ENCODE data around the gene ESYT3. TPM values are rescaled to one million over a fixed set of nuclear protein-coding genes. Genes with fewer than 3 reads are reported as not detected.

Gene ESYT3
- total and polyA plus RNA-seq, 9 of the 15 experiments (the other 6 are each of a cell fraction or from before 2014, with no cell fraction given): not detected

- H3K27ac ChIP-seq (ENCODE audit: extremely low read depth, low read depth, low read length): no peak overlapping the region
- DNase-seq (ENCODE audit: extremely low read depth in 1 of 4, low spot score in 3 of 4) (no peak), FAIRE-seq (no peak), ATAC-seq (no peak)
- H3K36me3 ChIP-seq (ENCODE audit: control insufficient read depth, insufficient read depth, low read length): no peaks in the 10 kb centered on the region
- no peak overlapping the region for H3K9ac ChIP-seq (ENCODE audit: insufficient read depth in 1 of 2, low read depth in 2 of 2, low read length in 2 of 2)
- intact Hi-C loops (cut with micrococcal nuclease): no loop called here
- H3K4me1 ChIP-seq (replicated peaks in 1 of 2; ENCODE audit: control insufficient read depth in 2 of 2, insufficient read depth in 2 of 2, low read length in 2 of 2): peaks cover 0 to 10% of the 10 kb centered on the region in 2 experiments
- peaks cover 0 to 50% of the 10 kb centered on the region in 2 experiments; a peak in 2 of 5 replicates for H3K27me3 ChIP-seq (ENCODE audit: control insufficient read depth in 2 of 2, insufficient read depth in 2 of 2, low read length in 2 of 2)
- no peaks in the 10 kb centered on the region for H4K20me1 ChIP-seq (replicated peaks; ENCODE audit: control insufficient read depth, insufficient read depth, low read length)
- in situ Hi-C loops (cut with MboI): no loop called here
- CTCF ChIA-PET (ENCODE audit: low intra/inter-chr PET ratio): no interaction called here
- H3K9me1 ChIP-seq (ENCODE audit: control insufficient read depth, insufficient read depth, low read length): no peaks in the 10 kb centered on the region
- no TSS peak for BruUV-seq (replicated peaks)
- H2AFZ ChIP-seq (ENCODE audit: low read depth, low read length): no peak overlapping the region
- WGBS (ENCODE audit: insufficient coverage, low coverage, missing lambda C conversion rate): 0% methylated on average over 10 of the region's 11 CpGs
- POLR2A ChIA-PET: no interaction called here
- no peak overlapping the region for H3K4me3 ChIP-seq
- no peaks in the 10 kb centered on the region for H3K79me2 ChIP-seq (ENCODE audit: control insufficient read depth, insufficient read depth, low read length)
- TF ChIP-seq SMC3 (conservative IDR thresholded peaks at IDR 0.05; ENCODE audit: insufficient read depth, low read depth, low read length) (no peak), RBM15 (IDR thresholded peaks at IDR 0.05; ENCODE audit: insufficient read depth, low read length) (no peak), ZNF280B (CRISPR knock-in tag; IDR thresholded peaks at IDR 0.05) (no peak), CTCFL (IDR thresholded peaks at IDR 0.05; ENCODE audit: borderline replicate concordance, insufficient read depth, low read depth, low read length, poor library complexity, severe bottlenecking) (no peak), ADNP (tag; IDR thresholded peaks at IDR 0.05) (no peak), KDM1A (IDR thresholded peaks at IDR 0.05) (no peak), PML (IDR thresholded peaks at IDR 0.05; ENCODE audit: low read length) (no peak)
- H3K9me3 ChIP-seq (replicated peaks; ENCODE audit: control insufficient read depth, insufficient read depth, low read depth, low read length): no peaks in the 10 kb centered on the region
- H3K4me2 ChIP-seq (ENCODE audit: insufficient read depth, low read length): no peak overlapping the region
Observed at GRCh38 chr3:138438896-138439295, 4.5 kb downstream of the ESYT3 start.

Data from K562 (cell line).